ENCODE measurements around the gene SRPK3.

- TF ChIP-seq CTCF (IDR thresholded peaks at IDR 0.05) (no peak), ZFX (IDR thresholded peaks at IDR 0.05; ENCODE audit: borderline replicate concordance) (no peak)
Observed at GRCh38 chrX:153801669-153802068, 20.8 kb downstream of the SRPK3 start.
